GM06990 (cell line): Measurements from ENCODE around the gene CHPF2.

ENCODE experiments used
- DNase-seq: peaks from one replicate; pipeline ENCODE4 v3.0.0-alpha.2; 2011; ENCODE audit not compliant: insufficient read length; ENCODE audit errors: extremely low read depth
- H3K27me3 ChIP-seq: replicated peaks from 2 replicates; pipeline ENCODE4 v1.6.0; 2011; ENCODE audit warnings: low read length; ENCODE audit not compliant: control insufficient read depth, insufficient read depth
- H3K36me3 ChIP-seq: 2 replicates; pipeline ENCODE4 v1.5.1; 2011; ENCODE audit warnings: low read length; ENCODE audit not compliant: control insufficient read depth, insufficient read depth
- H3K4me3 ChIP-seq: replicated peaks from 2 replicates; pipeline ENCODE4 v1.5.1; 2011; ENCODE audit warnings: low read depth, mild to moderate bottlenecking, control low read depth, low read length
- CTCF ChIP-seq: IDR thresholded peaks from 2 replicates; pipeline ENCODE4 v1.5.1; 2011; ENCODE audit warnings: low read length, control low read depth, mild to moderate bottlenecking, inconsistent platforms; ENCODE audit not compliant: insufficient read depth, poor library complexity, severe bottlenecking

Gene CHPF2

GRCh38 chr7:151201751-151202150, 30.5 kb upstream of the CHPF2 start:
- Histone ChIP-seq H3K4me3 (no peak overlapping the region), H3K27me3 (peaks cover 3% of the 10 kb centered on the region; the same call in 1 of the 2 replicates), H3K36me3 (no peaks in the 10 kb centered on the region)
- no peak for TF ChIP-seq CTCF
- no peak for DNase-seq

GRCh38 chr7:151202836-151203235, 29.4 kb upstream of the CHPF2 start:
- TF ChIP-seq CTCF, result no peak
- DNase-seq, result no peak
- Histone ChIP-seq H3K27me3 (no peaks in the 10 kb centered on the region; the same call in 1 of the 2 replicates), H3K4me3 (no peak overlapping the region), H3K36me3 (no peaks in the 10 kb centered on the region)

GRCh38 chr7:151204383-151205032, 27.8 kb upstream of the CHPF2 start:
- Histone ChIP-seq H3K27me3 (no peaks in the 10 kb centered on the region; the same call in 1 of the 2 replicates), H3K36me3 (no peaks in the 10 kb centered on the region), H3K4me3 (no peak overlapping the region)
- TF ChIP-seq CTCF, result no peak
- no peak for DNase-seq

GRCh38 chr7:151205730-151206129, 26.6 kb upstream of the CHPF2 start:
- TF ChIP-seq CTCF, result no peak
- H3K27me3 ChIP-seq, result no peaks in the 10 kb centered on the region; the same call in 1 of the 2 replicates
- no peak for DNase-seq
- no peak overlapping the region for H3K4me3 ChIP-seq
- no peaks in the 10 kb centered on the region for H3K36me3 ChIP-seq

GRCh38 chr7:151206914-151207313, 25.4 kb upstream of the CHPF2 start:
- no peak for DNase-seq
- Histone ChIP-seq H3K4me3 (no peak overlapping the region), H3K27me3 (no peaks in the 10 kb centered on the region), H3K36me3 (no peaks in the 10 kb centered on the region)
- TF ChIP-seq CTCF, result no peak

- TF ChIP-seq CTCF, result no peak
- no peak overlapping the region for H3K4me3 ChIP-seq
- no peaks in the 10 kb centered on the region for H3K36me3 ChIP-seq
- no peaks in the 10 kb centered on the region for H3K27me3 ChIP-seq
- DNase-seq, result no peak
Measured at GRCh38 chr7:151207315-151207714, 25.0 kb upstream of the CHPF2 start.
